DND-41 (cell line): ENCODE measurements around the gene UNC5CL.

Source experiments
- CTCF ChIP-seq: IDR thresholded peaks from 2 replicates; pipeline ENCODE4 v1.5.1; 2012; ENCODE audit warnings: borderline replicate concordance, low read length, moderate library complexity, mild to moderate bottlenecking; ENCODE audit not compliant: poor library complexity, severe bottlenecking; ENCODE audit errors: extremely low read depth
- EZH2 ChIP-seq: IDR thresholded peaks from 3 replicates; pipeline ENCODE4 v1.6.1; 2012; ENCODE audit warnings: borderline replicate concordance, low read depth, mild to moderate bottlenecking, moderate library complexity, low read length, inconsistent platforms; ENCODE audit not compliant: severe bottlenecking

- TF ChIP-seq CTCF (no peak), EZH2 (no peak)
Measured at GRCh38 chr6:41080621-41081020, 41.6 kb upstream of the UNC5CL start.
